IMR-90 (cell line): Measurements from ENCODE around the gene MTMR4. TPM values are rescaled to one million over a fixed set of nuclear protein-coding genes. Genes with fewer than 3 reads are reported as not detected.

Experiments used
- ATAC-seq: fragments of 200-7000 bp; cut with Tn5 transposase; 2 replicates; pipeline ENCODE4 v1.9.1; 2020; ENCODE audit warnings: low read depth, mild to moderate bottlenecking, moderate library complexity
- BruUV-seq: library from RNA; stranded (reverse); fragments of 400-500 nt; replicated peaks from 2 replicates; lab custom pipeline; 2021; lab: Mats Ljungman, UMichigan
- CTCF ChIA-PET: fragments of 300-600 bp; formaldehyde crosslinking; extraction: SDS; loops from one replicate; lab custom pipeline; 2021; ENCODE audit warnings: antibody characterized with exemption; lab: Yijun Ruan, JAX
- POLR2A ChIA-PET: fragments of 300-600 bp; sonication (Branson Sonifier 250); formaldehyde crosslinking; loops from one replicate; lab custom pipeline; 2022; ENCODE audit warnings: antibody characterized with exemption; ENCODE audit not compliant: unreplicated experiment; lab: Charles Lee
- DNase-seq: peaks from one replicate; pipeline ENCODE4 v3.0.0; 2013
- H2AFZ ChIP-seq: replicated peaks from 2 replicates; pipeline ENCODE3; 2013; ENCODE audit warnings: low read length, mild to moderate bottlenecking; ENCODE audit not compliant: poor library complexity
- H2AK5ac ChIP-seq: 2 replicates; pipeline ENCODE4 v1.6.1; 2013; ENCODE audit warnings: low read depth, low read length, inconsistent platforms
- H2AK9ac ChIP-seq: replicated peaks from 2 replicates; pipeline ENCODE3; 2013; ENCODE audit warnings: mild to moderate bottlenecking, low read depth, low read length, moderate library complexity; ENCODE audit not compliant: poor library complexity
- H2BK120ac ChIP-seq: 2 replicates; pipeline ENCODE4 v1.6.1; 2013; ENCODE audit warnings: low read depth, low read length, inconsistent platforms
- H2BK15ac ChIP-seq: 3 replicates; pipeline ENCODE4 v1.6.1; 2013; ENCODE audit warnings: low read depth, low read length, inconsistent platforms
- H2BK20ac ChIP-seq: 2 replicates; pipeline ENCODE4 v1.6.1; 2013; ENCODE audit warnings: low read depth, mild to moderate bottlenecking, inconsistent platforms, low read length, moderate library complexity
- H2BK5ac ChIP-seq: 2 replicates; pipeline ENCODE4 v1.6.1; 2013; ENCODE audit warnings: mild to moderate bottlenecking, low read depth, low read length, inconsistent platforms; ENCODE audit not compliant: poor library complexity, severe bottlenecking
- H3K14ac ChIP-seq: replicated peaks from 2 replicates; pipeline ENCODE4 v1.6.1; 2013; ENCODE audit warnings: low read depth, low read length, inconsistent platforms
- H3K18ac ChIP-seq: 2 replicates; pipeline ENCODE4 v1.6.1; 2013; ENCODE audit warnings: low read depth, low read length, control low read depth
- H3K23ac ChIP-seq: 2 replicates; pipeline ENCODE4 v1.6.1; 2013; ENCODE audit warnings: low read depth, low read length, inconsistent platforms
- H3K27ac ChIP-seq: 2 replicates; pipeline ENCODE4 v1.5.1; 2013; ENCODE audit warnings: mild to moderate bottlenecking, control low read depth, low read length; ENCODE audit not compliant: insufficient read depth
- H3K27me3 ChIP-seq: 2 replicates; pipeline ENCODE4 v1.6.1; 2013; ENCODE audit warnings: low read length; ENCODE audit not compliant: control insufficient read depth, insufficient read depth
- H3K36me3 ChIP-seq: 2 replicates; pipeline ENCODE4 v1.6.1; 2013; ENCODE audit warnings: low read length, mixed read lengths; ENCODE audit not compliant: control insufficient read depth, insufficient read depth
- H3K4ac ChIP-seq: 2 replicates; pipeline ENCODE4 v1.6.1; 2013; ENCODE audit warnings: low read depth, low read length, inconsistent platforms
- H3K4me1 ChIP-seq: 2 replicates; pipeline ENCODE4 v1.6.1; 2013; ENCODE audit warnings: low read length, mixed read lengths; ENCODE audit not compliant: control insufficient read depth, insufficient read depth
- H3K4me2 ChIP-seq: 2 replicates; pipeline ENCODE4 v1.6.1; 2013; ENCODE audit warnings: low read depth, mild to moderate bottlenecking, control low read depth, low read length, moderate library complexity
- H3K4me3 ChIP-seq: 2 replicates; pipeline ENCODE4 v1.5.1; 2013; ENCODE audit warnings: low read depth, mild to moderate bottlenecking, control low read depth, low read length, moderate library complexity; ENCODE audit not compliant: insufficient read depth
- H3K56ac ChIP-seq: 2 replicates; pipeline ENCODE4 v1.6.1; 2013; ENCODE audit warnings: low read length, inconsistent platforms; ENCODE audit not compliant: insufficient read depth; ENCODE audit errors: extremely low read depth
- H3K79me1 ChIP-seq, 2 experiments: 2 replicates each; pipeline ENCODE4 v1.6.1; 2013; ENCODE audit warnings: low read length in 2 of 2, inconsistent platforms in 1 of 2, low read depth in 1 of 2
- H3K9ac ChIP-seq: 2 replicates; pipeline ENCODE4 v1.6.1; 2013; ENCODE audit warnings: low read depth, low read length, control low read depth
- H3K9me1 ChIP-seq: 2 replicates; pipeline ENCODE4 v1.6.1; 2013; ENCODE audit warnings: low read length, inconsistent platforms; ENCODE audit not compliant: insufficient read depth
- H3K9me3 ChIP-seq: 2 replicates; pipeline ENCODE4 v1.6.1; 2013; ENCODE audit warnings: low read length; ENCODE audit not compliant: control insufficient read depth, insufficient read depth
- H4K20me1 ChIP-seq: 2 replicates; pipeline ENCODE4 v1.6.1; 2013; ENCODE audit warnings: low read length, inconsistent platforms; ENCODE audit not compliant: insufficient read depth
- H4K5ac ChIP-seq: 2 replicates; pipeline ENCODE4 v1.6.1; 2013; ENCODE audit warnings: mild to moderate bottlenecking, low read depth, low read length, control low read depth
- H4K8ac ChIP-seq, 2 experiments: 2 replicates each; pipeline ENCODE4 v1.6.1; 2013; ENCODE audit warnings: low read depth in 2 of 2, low read length in 2 of 2, control low read depth in 1 of 2, inconsistent platforms in 1 of 2
- H4K91ac ChIP-seq: 2 replicates; pipeline ENCODE4 v1.6.1; 2013; ENCODE audit warnings: low read depth, low read length, inconsistent platforms; ENCODE audit not compliant: insufficient read depth
- RAD21 ChIP-seq: IDR thresholded peaks from 2 replicates; pipeline ENCODE4 v1.6.1; 2012; ENCODE audit warnings: low read length, improper control_type of control experiment
- WGBS, 2 experiments: methylation state at CpG; one replicate each; pipeline versions ENCODE4 v1.1.5 to v1.1.7; 2013; ENCODE audit warnings: missing lambda C conversion rate in 2 of 2; ENCODE audit not compliant: insufficient read length in 1 of 2; ENCODE audit errors: extremely low coverage in 2 of 2; 5-methylcytosine and 5-hydroxymethylcytosine counted together
- dilution Hi-C: fragments of 300-500 bp; cut with HindIII; formaldehyde crosslinking; loops from one replicate; pipeline ENCODE4 v1.14.3; 2018; ENCODE audit warnings: low sequenced_read_pairs; ENCODE audit not compliant: unreplicated experiment
- in situ Hi-C: fragments of 300-500 bp; cut with MboI; formaldehyde crosslinking; loops from 3 replicates; pipeline ENCODE4 v1.14.3; 2019; ENCODE audit warnings: low sequenced_read_pairs, inconsistent platforms, mixed read lengths
- intact Hi-C: fragments of 100-400 bp; cut with micrococcal nuclease; formaldehyde crosslinking; loops from 2 replicates; pipeline ENCODE4 v1.10.0; 2022
- polyA plus RNA-seq, 3 experiments: library from polyadenylated mRNA; depleted of rRNA; stranded (reverse); fragments of >200 nt; gene quantifications; 2 replicates each; pipeline ENCODE4 v1.2.3, GENCODE V29; 2012; ENCODE audit warnings: low replicate concordance in 1 of 3
- total RNA-seq: library from RNA; depleted of rRNA; stranded (reverse); fragments of >200 nt; gene quantifications from 2 replicates; pipeline ENCODE4 v1.2.3, GENCODE V29; 2012

MTMR4 gene
- total and polyA plus RNA-seq, 2 of the 4 experiments (the other 2 are of a cell fraction): 13.2 to 42.5 TPM

- Histone ChIP-seq H3K9ac (no peak overlapping the region), H2BK20ac (no peak overlapping the region), H4K91ac (no peak overlapping the region), H3K4me2 (peak overlapping the region; percentile 60; the same call in 1 of the 2 replicates), H2BK15ac (no peak overlapping the region), H2AK9ac (peak overlapping the region; percentile 44), H3K14ac (no peak overlapping the region), H3K23ac (no peak overlapping the region), H2AK5ac (peak overlapping the region; percentile 23; the same call in 1 of the 2 replicates), H3K4me1 (peaks cover 11% of the 10 kb centered on the region), H2BK120ac (no peak overlapping the region), H4K8ac (no peak overlapping the region), H2BK5ac (no peak overlapping the region), H3K27me3 (peaks cover 3% of the 10 kb centered on the region; the same call in 1 of the 2 replicates), H2AFZ (peak overlapping the region; percentile 91), H4K20me1 (no peaks in the 10 kb centered on the region), H3K79me1 (no peaks in the 10 kb centered on the region), H3K18ac (no peak overlapping the region), H3K9me1 (peaks cover 10% of the 10 kb centered on the region), H3K36me3 (no peaks in the 10 kb centered on the region), H3K4me3 (no peak overlapping the region; the same call in 1 of the 2 replicates), H3K56ac (no peak overlapping the region), H4K5ac (no peak overlapping the region), H3K27ac (no peak overlapping the region), H3K9me3 (no peaks in the 10 kb centered on the region), H3K4ac (no peak overlapping the region)
- BruUV-seq: no TSS peak
- intact Hi-C loops (no loop called here), in situ Hi-C loops (no loop called here), dilution Hi-C loops (no loop called here)
- no peak for ATAC-seq
- TF ChIP-seq RAD21: no peak
- ChIA-PET CTCF (no interaction called here), POLR2A (no interaction called here)
- WGBS, 2 experiments: no CpG with 5 or more reads among the region's 3 CpGs
- no peak for DNase-seq
Measured at GRCh38 chr17:58531122-58531521, 16.7 kb upstream of the MTMR4 start.
